ENCODE results near the gene SIN3A.
"Not testable (repeated sequence)": the region's sequence is repeated elsewhere in the genome, so short reads cannot be mapped to it uniquely, and the experiment has no call there.

SIN3A gene

DNA sequence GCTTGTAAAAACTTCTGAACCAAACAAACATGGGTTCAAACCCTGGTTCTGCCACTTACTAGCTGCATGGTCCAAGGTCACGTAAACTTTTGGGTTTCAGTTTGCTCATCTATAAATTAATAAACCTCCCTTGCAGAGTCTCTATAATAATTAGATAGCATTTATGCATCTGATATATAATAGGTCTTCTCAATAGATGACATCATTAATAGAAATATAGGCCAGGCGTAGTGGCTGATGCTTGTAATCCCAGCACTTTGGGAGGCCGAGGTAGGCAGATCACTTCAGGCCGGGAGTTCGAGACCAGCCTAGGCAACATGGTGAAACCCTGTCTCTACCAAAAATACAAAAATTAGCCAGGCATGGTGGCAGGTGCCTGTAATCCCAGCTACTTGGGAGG is 25.6 kb upstream of the SIN3A start:
- 100% methylated on average over 3 of the region's 5 CpGs for WGBS (ENCODE audit: insufficient coverage)

DNA sequence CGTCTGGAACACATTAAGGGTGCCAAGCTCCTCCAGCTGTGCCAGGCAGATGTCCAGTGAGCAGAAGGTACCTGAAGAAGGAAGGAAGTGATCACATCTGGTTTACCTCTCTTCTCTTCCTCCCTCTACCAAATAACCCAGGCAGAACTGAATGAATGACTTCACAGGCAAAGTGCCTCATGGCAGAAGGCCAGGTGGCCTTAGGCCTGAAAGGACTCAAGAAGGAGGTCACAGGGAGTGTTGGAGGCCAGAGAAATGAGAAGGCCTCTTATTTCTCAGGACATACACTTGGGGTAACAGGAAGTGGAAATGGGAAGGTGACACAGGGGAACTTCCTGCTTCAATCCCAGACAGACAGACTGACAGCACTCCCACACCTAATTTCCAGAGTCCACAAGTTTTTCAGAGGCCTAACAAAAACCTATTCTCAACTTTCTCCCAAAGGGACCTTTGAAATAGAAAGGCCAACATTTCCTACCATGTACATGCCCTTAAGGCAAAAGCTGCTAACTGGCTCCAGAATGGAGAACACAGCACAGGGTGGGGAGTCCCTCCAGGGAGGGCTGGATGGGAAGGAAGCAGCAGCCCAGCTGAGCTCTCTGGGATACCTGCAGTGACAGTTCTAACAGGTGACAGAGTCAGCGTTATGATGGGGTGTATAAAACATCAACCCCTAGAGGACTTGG is 17.6 kb upstream of the SIN3A start:
- peaks cover 0 to 4% (median 0%) of the 10 kb centered on the region in 4 experiments for H3K4me1 ChIP-seq (ENCODE audit: control extremely low read depth in 1 of 4, control insufficient read depth in 4 of 4, insufficient read depth in 4 of 4, low read length in 3 of 4)
- POLR2A ChIA-PET, result no interaction called here
- WGBS (ENCODE audit: insufficient coverage), result 100% methylated on average over 2 of the region's 2 CpGs
- H3K27ac ChIP-seq (ENCODE audit: insufficient read depth in 1 of 2, low read depth in 1 of 2, low read length in 2 of 2, poor library complexity in 1 of 2, severe bottlenecking in 2 of 2), result no peak overlapping the region
- peaks cover 9 to 65% (median 48%) of the 10 kb centered on the region in 4 experiments for H3K36me3 ChIP-seq (ENCODE audit: control insufficient read depth in 4 of 4, insufficient read depth in 4 of 4, low read length in 3 of 4)
- no peak overlapping the region for H3K4me3 ChIP-seq (ENCODE audit: control insufficient read depth in 1 of 7, extremely low read depth in 1 of 7, insufficient read depth in 4 of 7, low read depth in 2 of 7, low read length in 6 of 7)
- CTCF ChIA-PET, result no interaction called here
- DNase-seq, result no peak
- H3K9me3 ChIP-seq (ENCODE audit: control extremely low read depth in 1 of 5, control insufficient read depth in 4 of 5, insufficient read depth in 2 of 5, low read depth in 1 of 5, low read length in 4 of 5), result no peaks in the 10 kb centered on the region
- no peaks in the 10 kb centered on the region for H3K27me3 ChIP-seq (replicated peaks in 2 of 5; ENCODE audit: control insufficient read depth in 4 of 5, insufficient read depth in 5 of 5, low read length in 4 of 5)

More for the DNA sequence above, 25.6 kb upstream of the SIN3A start:
- H3K4me1 ChIP-seq (ENCODE audit: control extremely low read depth in 1 of 4, control insufficient read depth in 4 of 4, insufficient read depth in 4 of 4, low read length in 3 of 4); POLR2A ChIA-PET; DNase-seq; CTCF ChIA-PET; H3K9me3 ChIP-seq (ENCODE audit: control extremely low read depth in 1 of 5, control insufficient read depth in 4 of 5, insufficient read depth in 2 of 5, low read depth in 1 of 5, low read length in 4 of 5); H3K27me3 ChIP-seq (replicated peaks in 2 of 5; ENCODE audit: control insufficient read depth in 4 of 5, insufficient read depth in 5 of 5, low read length in 4 of 5); H3K27ac ChIP-seq (ENCODE audit: insufficient read depth in 1 of 2, low read depth in 1 of 2, low read length in 2 of 2, poor library complexity in 1 of 2, severe bottlenecking in 2 of 2); H3K4me3 ChIP-seq (ENCODE audit: control insufficient read depth in 1 of 7, extremely low read depth in 1 of 7, insufficient read depth in 4 of 7, low read depth in 2 of 7, low read length in 6 of 7): not testable (repeated sequence)
- peaks cover 7 to 40% (median 25%) of the 10 kb centered on the region in 4 experiments for H3K36me3 ChIP-seq (ENCODE audit: control insufficient read depth in 4 of 4, insufficient read depth in 4 of 4, low read length in 3 of 4)

DNA sequence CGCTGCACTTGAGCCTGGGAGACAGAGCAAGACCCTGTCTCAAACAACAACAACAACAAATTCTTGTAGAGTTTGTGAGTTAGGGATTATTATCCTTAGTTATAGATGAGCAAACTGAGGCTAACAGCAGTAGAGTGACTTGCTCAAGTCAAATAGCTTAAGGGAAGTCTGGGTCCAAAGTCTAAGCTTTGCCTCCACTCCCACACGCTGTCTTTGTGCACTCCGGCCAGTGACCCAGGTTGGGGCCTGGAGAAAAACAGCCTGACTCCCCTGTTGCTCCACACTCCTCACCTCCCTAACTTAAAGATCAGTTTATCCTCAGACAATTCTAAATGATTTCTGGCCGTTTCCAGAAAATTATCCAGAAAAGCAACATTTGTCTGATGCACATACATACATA is 9.2 kb upstream of the SIN3A start:
- Histone ChIP-seq H3K27ac (ENCODE audit: insufficient read depth in 1 of 2, low read depth in 1 of 2, low read length in 2 of 2, poor library complexity in 1 of 2, severe bottlenecking in 2 of 2) (no peak overlapping the region), H3K4me3 (ENCODE audit: control insufficient read depth in 1 of 7, extremely low read depth in 1 of 7, insufficient read depth in 4 of 7, low read depth in 2 of 7, low read length in 6 of 7) (no peak overlapping the region), H3K36me3 (ENCODE audit: control insufficient read depth in 4 of 4, insufficient read depth in 4 of 4, low read length in 3 of 4) (peaks cover 0 to 5% (median 0%) of the 10 kb centered on the region in 4 experiments), H3K9me3 (ENCODE audit: control extremely low read depth in 1 of 5, control insufficient read depth in 4 of 5, insufficient read depth in 2 of 5, low read depth in 1 of 5, low read length in 4 of 5) (no peaks in the 10 kb centered on the region), H3K4me1 (ENCODE audit: control extremely low read depth in 1 of 4, control insufficient read depth in 4 of 4, insufficient read depth in 4 of 4, low read length in 3 of 4) (peaks cover 0 to 16% (median 8%) of the 10 kb centered on the region in 4 experiments), H3K27me3 (replicated peaks in 2 of 5; ENCODE audit: control insufficient read depth in 4 of 5, insufficient read depth in 5 of 5, low read length in 4 of 5) (no peaks in the 10 kb centered on the region)
- ChIA-PET CTCF (interaction anchor here (1.4 kb wide), 1 partner anchor 10 kb away, joined by 3 read pairs; no protein-coding TSS in a partner anchor), POLR2A (no interaction called here)
- WGBS (ENCODE audit: insufficient coverage), result 100% methylated on average over 2 of the region's 4 CpGs
- DNase-seq, result no peak

DNA sequence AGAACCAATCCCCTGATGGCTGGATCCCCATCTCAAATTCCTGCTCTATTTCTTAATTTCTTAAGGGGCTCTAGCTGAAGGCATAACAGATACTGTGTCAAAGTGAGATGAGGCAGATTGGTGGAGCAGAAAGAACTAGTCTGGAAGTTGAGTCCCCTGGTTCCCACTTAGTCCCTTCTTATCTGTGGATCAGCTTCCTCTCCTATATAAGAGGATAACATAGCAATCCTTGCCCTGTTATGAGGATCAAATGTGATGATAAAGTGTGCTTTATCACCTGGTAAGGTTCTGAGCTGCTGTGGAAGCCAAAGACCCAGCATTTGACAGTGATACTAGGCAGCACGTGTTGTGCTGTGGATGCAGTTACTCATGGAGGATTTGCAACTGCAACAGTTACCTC is 8.1 kb upstream of the SIN3A start:
- no peak overlapping the region for H3K4me3 ChIP-seq (ENCODE audit: control insufficient read depth in 1 of 7, extremely low read depth in 1 of 7, insufficient read depth in 4 of 7, low read depth in 2 of 7, low read length in 6 of 7)
- WGBS (ENCODE audit: insufficient coverage), result 94% methylated on average over 1 of the region's 1 CpG
- no peaks in the 10 kb centered on the region for H3K9me3 ChIP-seq (ENCODE audit: control extremely low read depth in 1 of 5, control insufficient read depth in 4 of 5, insufficient read depth in 2 of 5, low read depth in 1 of 5, low read length in 4 of 5)
- peaks cover 0 to 13% (median 8%) of the 10 kb centered on the region in 4 experiments for H3K4me1 ChIP-seq (ENCODE audit: control extremely low read depth in 1 of 4, control insufficient read depth in 4 of 4, insufficient read depth in 4 of 4, low read length in 3 of 4)
- ChIA-PET POLR2A (interaction anchor here (0.6 kb wide), 2 partner anchors 13 to 41 kb away, joined by 5 read pairs; no protein-coding TSS in a partner anchor), CTCF (interaction anchor here (1.0 kb wide), 1 partner anchor 118 kb away, joined by 3 read pairs; no protein-coding TSS in a partner anchor)
- no peak overlapping the region for H3K27ac ChIP-seq (ENCODE audit: insufficient read depth in 1 of 2, low read depth in 1 of 2, low read length in 2 of 2, poor library complexity in 1 of 2, severe bottlenecking in 2 of 2)
- no peaks in the 10 kb centered on the region for H3K27me3 ChIP-seq (replicated peaks in 2 of 5; ENCODE audit: control insufficient read depth in 4 of 5, insufficient read depth in 5 of 5, low read length in 4 of 5)
- no peaks in the 10 kb centered on the region for H3K36me3 ChIP-seq (ENCODE audit: control insufficient read depth in 4 of 4, insufficient read depth in 4 of 4, low read length in 3 of 4)
- DNase-seq, result no peak

DNA sequence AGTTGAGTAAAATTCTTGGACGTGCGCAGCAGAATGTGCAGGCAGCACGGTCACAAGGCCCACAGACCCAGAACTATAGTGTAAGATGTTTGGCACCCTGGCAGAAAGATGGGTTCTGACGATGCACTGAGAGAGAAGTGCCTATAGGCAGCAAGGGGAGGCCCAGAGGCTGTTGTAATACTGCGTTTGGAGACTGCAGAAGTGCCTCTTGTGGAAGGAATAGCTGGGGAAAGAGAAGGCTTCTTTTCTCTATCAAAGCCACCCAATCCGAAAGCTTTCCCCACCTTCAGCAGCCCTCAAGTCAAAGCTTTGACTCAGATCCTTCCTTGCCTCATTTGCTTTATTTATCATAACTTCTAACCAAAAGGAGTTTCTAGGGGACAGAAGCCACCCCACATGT is 5.2 kb upstream of the SIN3A start:
- ChIA-PET CTCF (interaction anchor here (1.1 to 2.2 kb wide), 2 partner anchors 35 to 40 kb away, joined by 3 to 4 read pairs; no protein-coding TSS in a partner anchor), POLR2A (no interaction called here)
- 72% methylated on average over 5 of the region's 6 CpGs for WGBS (ENCODE audit: insufficient coverage)
- no peak overlapping the region for H3K27ac ChIP-seq (ENCODE audit: insufficient read depth in 1 of 2, low read depth in 1 of 2, low read length in 2 of 2, poor library complexity in 1 of 2, severe bottlenecking in 2 of 2)
- H3K36me3 ChIP-seq (ENCODE audit: control insufficient read depth in 4 of 4, insufficient read depth in 4 of 4, low read length in 3 of 4), result no peaks in the 10 kb centered on the region
- H3K4me3 ChIP-seq (ENCODE audit: control insufficient read depth in 1 of 7, extremely low read depth in 1 of 7, insufficient read depth in 4 of 7, low read depth in 2 of 7, low read length in 6 of 7), result peak overlapping the region in 2 of 7 experiments; percentile 92 to 96
- peak in 2 of 3 donors; percentile 28 to 40 for DNase-seq
- no peaks in the 10 kb centered on the region for H3K9me3 ChIP-seq (ENCODE audit: control extremely low read depth in 1 of 5, control insufficient read depth in 4 of 5, insufficient read depth in 2 of 5, low read depth in 1 of 5, low read length in 4 of 5)
- no peaks in the 10 kb centered on the region for H3K27me3 ChIP-seq (replicated peaks in 2 of 5; ENCODE audit: control insufficient read depth in 4 of 5, insufficient read depth in 5 of 5, low read length in 4 of 5)
- H3K4me1 ChIP-seq (ENCODE audit: control extremely low read depth in 1 of 4, control insufficient read depth in 4 of 4, insufficient read depth in 4 of 4, low read length in 3 of 4), result peaks cover 0 to 30% (median 23%) of the 10 kb centered on the region in 4 experiments

DNA sequence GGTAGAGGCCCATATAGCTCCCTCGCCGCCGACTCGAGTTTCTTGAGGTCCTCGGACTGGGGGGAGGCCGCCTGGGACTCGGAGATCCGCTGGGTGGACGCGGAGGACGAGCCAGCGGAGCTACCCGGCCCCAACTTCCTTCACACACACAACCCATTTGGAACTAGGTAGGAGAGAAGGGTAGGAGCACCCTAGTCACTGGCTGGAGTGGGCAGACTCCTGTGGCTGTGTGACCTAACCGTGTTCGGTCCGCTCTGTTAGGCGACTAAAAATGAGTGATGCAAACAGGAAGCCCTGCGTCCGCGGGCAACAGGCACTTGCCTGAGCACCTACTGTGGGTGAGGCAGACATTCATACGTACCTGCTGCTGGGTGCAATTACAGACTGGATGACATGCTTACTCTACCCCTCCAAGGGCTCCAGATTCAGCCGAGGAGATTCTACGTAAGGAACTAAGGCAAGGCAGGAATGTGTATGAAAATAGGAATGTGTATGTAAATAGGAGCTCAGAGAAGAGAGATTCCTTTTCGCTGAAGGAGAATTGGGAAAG is 4.6 kb upstream of the SIN3A start:
- ChIA-PET POLR2A (interaction anchor here (0.6 kb wide), 2 partner anchors 10 to 196 kb away, joined by 3 to 4 read pairs; no protein-coding TSS in a partner anchor), CTCF (interaction anchor here (0.6 to 1.7 kb wide), 7 partner anchors 9 to 228 kb away, joined by 3 to 5 read pairs (median 4); partner anchors contain the start of gene MAN2C1)
- H3K36me3 ChIP-seq (ENCODE audit: control insufficient read depth in 4 of 4, insufficient read depth in 4 of 4, low read length in 3 of 4), result no peaks in the 10 kb centered on the region
- 9% methylated on average over 8 of the region's 24 CpGs for WGBS (ENCODE audit: insufficient coverage)
- H3K27me3 ChIP-seq (replicated peaks in 2 of 5; ENCODE audit: control insufficient read depth in 4 of 5, insufficient read depth in 5 of 5, low read length in 4 of 5), result no peaks in the 10 kb centered on the region
- H3K4me1 ChIP-seq (ENCODE audit: control extremely low read depth in 1 of 4, control insufficient read depth in 4 of 4, insufficient read depth in 4 of 4, low read length in 3 of 4), result peaks cover 0 to 30% (median 23%) of the 10 kb centered on the region in 4 experiments
- H3K4me3 ChIP-seq (ENCODE audit: control insufficient read depth in 1 of 7, extremely low read depth in 1 of 7, insufficient read depth in 4 of 7, low read depth in 2 of 7, low read length in 6 of 7), result peak overlapping the region; percentile 80 to 96 (median 92)
- peak; percentile 36 to 80 (median 73) for DNase-seq
- H3K9me3 ChIP-seq (ENCODE audit: control extremely low read depth in 1 of 5, control insufficient read depth in 4 of 5, insufficient read depth in 2 of 5, low read depth in 1 of 5, low read length in 4 of 5), result no peaks in the 10 kb centered on the region
- peak overlapping the region; percentile 83 to 93 for H3K27ac ChIP-seq (ENCODE audit: insufficient read depth in 1 of 2, low read depth in 1 of 2, low read length in 2 of 2, poor library complexity in 1 of 2, severe bottlenecking in 2 of 2)

Measured in common myeloid progenitor, CD34-positive (primary cell).